SK-N-SH (cell line): ENCODE measurements around the gene TOP3B. TPM values are rescaled to one million over a fixed set of nuclear protein-coding genes. Genes with fewer than 3 reads are reported as not detected.

Experiments
- CTCF ChIA-PET: fragments of 300-600, 350-600 bp; formaldehyde crosslinking; extraction: SDS; loops from one replicate; lab custom pipeline; 2021; lab: Yijun Ruan, JAX
- POLR2A ChIA-PET: fragments of 350-600 bp; sonication (Branson Sonifier 250); formaldehyde crosslinking; extraction: SDS; loops from one replicate; lab custom pipeline; 2020; ENCODE audit warnings: antibody characterized with exemption, inconsistent platforms; lab: Yijun Ruan, JAX
- DNase-seq: peaks from one replicate; pipeline ENCODE4 v3.0.0; 2012
- H2AFZ ChIP-seq: fragments of 200-600 bp; sonication (generic); 2 replicates; pipeline ENCODE4 v1.8.1; 2016; ENCODE audit warnings: antibody characterized with exemption, mild to moderate bottlenecking, low read depth
- H3F3A ChIP-seq: fragments of 200-600 bp; sonication (generic); replicated peaks from 2 replicates; pipeline ENCODE3; 2016; ENCODE audit warnings: antibody characterized with exemption, mild to moderate bottlenecking; ENCODE audit not compliant: insufficient read depth
- H3K27ac ChIP-seq, 2 experiments: fragments of 200-500 bp in 1 of 2; fragments of 200-600 bp in 1 of 2; sonication (Bioruptor generic) in 1 of 2; sonication (generic), shearing (Covaris generic) in 1 of 2; 2 replicates each; pipeline versions ENCODE4 v1.5.1 to v1.6.1; 2014 to 2016; ENCODE audit warnings: low read depth in 2 of 2, inconsistent platforms in 1 of 2, low read length in 1 of 2, mild to moderate bottlenecking in 1 of 2, mixed read lengths in 1 of 2
- H3K27me3 ChIP-seq: fragments of 200-600 bp; sonication (generic), shearing (Covaris generic); 2 replicates; pipeline ENCODE4 v1.6.1; 2016; ENCODE audit warnings: mixed run types; ENCODE audit not compliant: insufficient read depth
- H3K36me3 ChIP-seq, 2 experiments: fragments of 200-500 bp in 1 of 2; fragments of 200-600 bp in 1 of 2; sonication (Bioruptor generic) in 1 of 2; sonication (generic) in 1 of 2; replicated peaks in 1 of 2; 2 replicates each; pipeline versions ENCODE3 to v1.5.1; 2014 to 2016; ENCODE audit warnings: low read length in 1 of 2, mild to moderate bottlenecking in 1 of 2; ENCODE audit not compliant: insufficient read depth in 2 of 2, control insufficient read depth in 1 of 2
- H3K4me1 ChIP-seq, 2 experiments: fragments of 200-500 bp in 1 of 2; fragments of 200-600 bp in 1 of 2; sonication (Bioruptor generic) in 1 of 2; sonication (generic), shearing (Covaris generic) in 1 of 2; 2 replicates each; pipeline versions ENCODE4 v1.5.1 to v1.6.1; 2014 to 2016; ENCODE audit warnings: low read depth in 1 of 2, low read length in 1 of 2, mixed run types in 1 of 2; ENCODE audit not compliant: insufficient read depth in 2 of 2, control insufficient read depth in 1 of 2
- H3K4me2 ChIP-seq: fragments of 200-600 bp; sonication (generic), shearing (Covaris generic); 2 replicates; pipeline ENCODE4 v1.6.1; 2017; ENCODE audit warnings: mixed run types
- H3K4me3 ChIP-seq, 2 experiments: fragments of 200-500 bp in 1 of 2; fragments of 200-600 bp in 1 of 2; sonication (Bioruptor generic) in 1 of 2; sonication (generic), shearing (Covaris generic) in 1 of 2; 2 replicates each; pipeline versions ENCODE4 v1.5.1 to v1.8.1; 2014 to 2016; ENCODE audit warnings: low read depth in 2 of 2, inconsistent platforms in 1 of 2, low read length in 1 of 2, mild to moderate bottlenecking in 1 of 2, mixed read lengths in 1 of 2, moderate library complexity in 1 of 2
- H3K79me2 ChIP-seq: fragments of 200-600 bp; sonication (generic); 2 replicates; pipeline ENCODE4 v1.8.1; 2017; ENCODE audit warnings: mild to moderate bottlenecking; ENCODE audit not compliant: insufficient read depth
- H3K9ac ChIP-seq: fragments of 200-600 bp; sonication (generic); 2 replicates; pipeline ENCODE4 v1.6.1; 2017; ENCODE audit warnings: mixed run types
- H3K9me2 ChIP-seq: fragments of 200-600 bp; sonication (generic); 2 replicates; pipeline ENCODE4 v1.6.1; 2017; ENCODE audit warnings: mixed run types
- H3K9me3 ChIP-seq: fragments of 200-600 bp; sonication (generic); 2 replicates; pipeline ENCODE4 v1.6.1; 2017; ENCODE audit warnings: mixed run types, mild to moderate bottlenecking, moderate library complexity
- H4K20me1 ChIP-seq: fragments of 200-600 bp; sonication (generic); 2 replicates; pipeline ENCODE4 v1.6.1; 2017; ENCODE audit warnings: mild to moderate bottlenecking, mixed run types; ENCODE audit not compliant: insufficient read depth
- ELF1 ChIP-seq: IDR thresholded peaks from 2 replicates; pipeline ENCODE4 v1.4.0; 2012
- EP300 ChIP-seq, 2 experiments: IDR thresholded peaks; 2 replicates each; pipeline versions ENCODE4 v1.4.0 to v1.6.1; 2012; ENCODE audit warnings: borderline replicate concordance in 1 of 2, low read depth in 1 of 2, low read length in 1 of 2
- FOSL2 ChIP-seq: IDR thresholded peaks from 2 replicates; pipeline ENCODE4 v1.4.0; 2012; ENCODE audit warnings: low read depth, mild to moderate bottlenecking, moderate library complexity, borderline replicate concordance
- GATA2 ChIP-seq: sonication (generic); formaldehyde crosslinking; IDR thresholded peaks from 2 replicates; pipeline ENCODE4 v1.5.0; 2020; ENCODE audit warnings: mild to moderate bottlenecking, missing genetic modification reagents
- JUND ChIP-seq: IDR thresholded peaks from 2 replicates; pipeline ENCODE4 v1.4.0; 2012
- NFIC ChIP-seq: IDR thresholded peaks from 2 replicates; pipeline ENCODE4 v1.4.0; 2012; ENCODE audit warnings: borderline replicate concordance
- RCOR1 ChIP-seq: fragments of 150-350 bp; IDR thresholded peaks from 2 replicates; pipeline ENCODE4 v1.6.1; 2017; ENCODE audit warnings: antibody characterized with exemption, low read length
- RXRA ChIP-seq: IDR thresholded peaks from 2 replicates; pipeline ENCODE4 v1.4.0; 2012; ENCODE audit warnings: low read depth, mild to moderate bottlenecking, borderline replicate concordance
- SIN3A ChIP-seq: IDR thresholded peaks from 2 replicates; pipeline ENCODE4 v1.6.1; 2012; ENCODE audit warnings: low read depth, mild to moderate bottlenecking, low read length, moderate library complexity, borderline replicate concordance
- SMC3 ChIP-seq: IDR thresholded peaks from 2 replicates; pipeline ENCODE4 v1.6.1; 2012; ENCODE audit warnings: low read depth, low read length, improper control_type of control experiment
- TAF1 ChIP-seq: IDR thresholded peaks from 2 replicates; pipeline ENCODE4 v1.6.1; 2012; ENCODE audit warnings: low read depth, mild to moderate bottlenecking, low read length, moderate library complexity, borderline replicate concordance
- TCF12 ChIP-seq: IDR thresholded peaks from 2 replicates; pipeline ENCODE4 v1.4.0; 2012
- YY1 ChIP-seq: IDR thresholded peaks from 2 replicates; pipeline ENCODE4 v1.4.0; 2012; ENCODE audit warnings: low read depth, mild to moderate bottlenecking
- WGBS: methylation state at CpG from one replicate; pipeline ENCODE4 v1.1.6; 2017; ENCODE audit warnings: low lambda C conversion rate; 5-methylcytosine and 5-hydroxymethylcytosine counted together
- polyA plus RNA-seq, 3 experiments: library from polyadenylated mRNA; depleted of rRNA; stranded (reverse); fragments of >200 nt; gene quantifications; 2 replicates each; pipeline ENCODE4 v1.2.3, GENCODE V29; 2012
- TF ChIP-seq, protein P1 (sequence below): fragments of 200-600 bp; sonication (generic); IDR thresholded peaks from 2 replicates; pipeline ENCODE4 v1.6.1; 2017; ENCODE audit warnings: antibody characterized with exemption, mild to moderate bottlenecking, moderate library complexity
- TF ChIP-seq, protein P2 (sequence below): fragments of 150-350 bp; IDR thresholded peaks from 2 replicates; pipeline ENCODE4 v1.6.1; 2016; ENCODE audit warnings: mild to moderate bottlenecking, low read depth, low read length
- TF ChIP-seq, protein P3 (sequence below): fragments of 150-350 bp; IDR thresholded peaks from 2 replicates; pipeline ENCODE4 v1.6.1; 2017; ENCODE audit warnings: antibody characterized with exemption, low read length, low read depth, borderline replicate concordance
- TF ChIP-seq, protein P4 (sequence below): IDR thresholded peaks from 2 replicates; pipeline ENCODE4 v1.6.1; 2012; ENCODE audit warnings: mild to moderate bottlenecking, low read depth, low read length, moderate library complexity
- TF ChIP-seq, protein P5 (sequence below): IDR thresholded peaks from 2 replicates; pipeline ENCODE4 v1.4.0; 2012; ENCODE audit warnings: low read depth

The TOP3B gene
- polyA plus RNA-seq, 1 of the 3 experiments (the other 2 are of a cell fraction): 14.4 TPM

DNA sequence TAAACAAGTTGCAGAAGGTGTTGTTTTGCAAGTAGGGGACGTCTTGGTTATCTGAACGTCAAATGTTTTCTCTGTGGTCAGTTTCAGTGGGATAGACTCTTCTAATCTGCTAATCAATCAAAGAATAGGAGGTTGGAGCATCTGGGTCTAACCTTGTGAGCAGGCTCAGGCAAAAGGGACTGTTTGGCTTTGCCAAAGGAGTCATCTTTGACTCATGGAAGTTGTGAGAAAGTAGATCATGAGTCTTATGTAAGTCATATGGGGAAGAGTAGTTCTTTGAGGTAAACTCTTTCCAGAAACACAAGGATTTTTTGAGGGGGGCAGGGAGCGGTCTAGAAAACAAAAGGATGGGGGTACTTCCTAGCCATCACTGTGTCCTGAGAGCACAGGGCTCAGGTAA is 27.1 kb upstream of the TOP3B start:
- H3K4me3 ChIP-seq: no peak overlapping the region
- no peaks in the 10 kb centered on the region for H3K36me3 ChIP-seq
- H3K4me2 ChIP-seq: no peak overlapping the region
- WGBS: 31% methylated on average over 3 of the region's 3 CpGs
- no peak overlapping the region for H3K27ac ChIP-seq
- H2AFZ ChIP-seq: no peak overlapping the region
- H3K9me2 ChIP-seq: no peaks in the 10 kb centered on the region
- H3F3A ChIP-seq: no peaks in the 10 kb centered on the region
- H3K9ac ChIP-seq: no peak overlapping the region
- no peak for DNase-seq
- peaks cover 13% of the 10 kb centered on the region; the same call in 1 of the 2 replicates for H3K27me3 ChIP-seq
- no peaks in the 10 kb centered on the region for H3K79me2 ChIP-seq
- TF ChIP-seq TCF12: no peak
- no peak for TF ChIP-seq SMC3
- no peak for TF ChIP-seq EP300 (IDR thresholded peaks at IDR 0.05; ENCODE audit: borderline replicate concordance in 1 of 2, low read depth in 1 of 2, low read length in 1 of 2)
- no peak for TF ChIP-seq JUND
- TF ChIP-seq TAF1: no peak
- TF ChIP-seq, protein P1, sequence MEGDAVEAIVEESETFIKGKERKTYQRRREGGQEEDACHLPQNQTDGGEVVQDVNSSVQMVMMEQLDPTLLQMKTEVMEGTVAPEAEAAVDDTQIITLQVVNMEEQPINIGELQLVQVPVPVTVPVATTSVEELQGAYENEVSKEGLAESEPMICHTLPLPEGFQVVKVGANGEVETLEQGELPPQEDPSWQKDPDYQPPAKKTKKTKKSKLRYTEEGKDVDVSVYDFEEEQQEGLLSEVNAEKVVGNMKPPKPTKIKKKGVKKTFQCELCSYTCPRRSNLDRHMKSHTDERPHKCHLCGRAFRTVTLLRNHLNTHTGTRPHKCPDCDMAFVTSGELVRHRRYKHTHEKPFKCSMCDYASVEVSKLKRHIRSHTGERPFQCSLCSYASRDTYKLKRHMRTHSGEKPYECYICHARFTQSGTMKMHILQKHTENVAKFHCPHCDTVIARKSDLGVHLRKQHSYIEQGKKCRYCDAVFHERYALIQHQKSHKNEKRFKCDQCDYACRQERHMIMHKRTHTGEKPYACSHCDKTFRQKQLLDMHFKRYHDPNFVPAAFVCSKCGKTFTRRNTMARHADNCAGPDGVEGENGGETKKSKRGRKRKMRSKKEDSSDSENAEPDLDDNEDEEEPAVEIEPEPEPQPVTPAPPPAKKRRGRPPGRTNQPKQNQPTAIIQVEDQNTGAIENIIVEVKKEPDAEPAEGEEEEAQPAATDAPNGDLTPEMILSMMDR: no peak
- TF ChIP-seq SIN3A: no peak
- TF ChIP-seq, protein P2, sequence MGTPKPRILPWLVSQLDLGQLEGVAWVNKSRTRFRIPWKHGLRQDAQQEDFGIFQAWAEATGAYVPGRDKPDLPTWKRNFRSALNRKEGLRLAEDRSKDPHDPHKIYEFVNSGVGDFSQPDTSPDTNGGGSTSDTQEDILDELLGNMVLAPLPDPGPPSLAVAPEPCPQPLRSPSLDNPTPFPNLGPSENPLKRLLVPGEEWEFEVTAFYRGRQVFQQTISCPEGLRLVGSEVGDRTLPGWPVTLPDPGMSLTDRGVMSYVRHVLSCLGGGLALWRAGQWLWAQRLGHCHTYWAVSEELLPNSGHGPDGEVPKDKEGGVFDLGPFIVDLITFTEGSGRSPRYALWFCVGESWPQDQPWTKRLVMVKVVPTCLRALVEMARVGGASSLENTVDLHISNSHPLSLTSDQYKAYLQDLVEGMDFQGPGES: no peak
- TF ChIP-seq YY1: no peak
- H3K9me3 ChIP-seq: no peaks in the 10 kb centered on the region
- no peaks in the 10 kb centered on the region for H3K4me1 ChIP-seq
- CTCF ChIA-PET: interaction anchor here (0.8 kb wide), 1 partner anchor 421 kb away, joined by 3 read pairs; no protein-coding TSS in a partner anchor
- no peaks in the 10 kb centered on the region for H4K20me1 ChIP-seq
- POLR2A ChIA-PET: no interaction called here

DNA sequence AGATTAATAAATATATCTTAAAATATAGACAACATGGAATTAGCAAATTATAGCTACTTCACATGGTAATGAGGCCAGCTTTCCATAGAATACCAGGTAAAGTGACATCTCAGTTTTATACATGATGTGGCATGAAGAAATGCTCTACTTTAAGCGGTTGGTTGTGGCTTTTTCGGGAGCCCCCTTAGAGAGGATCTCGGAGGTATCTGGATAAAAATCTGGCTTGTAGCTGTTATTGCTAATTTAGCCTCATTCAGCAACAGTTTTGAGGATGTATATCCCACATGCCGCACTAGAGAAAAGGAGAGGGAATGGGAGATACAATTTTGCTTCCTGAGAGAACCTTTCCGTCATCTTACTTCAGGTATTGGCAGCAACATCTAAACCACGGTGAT is 24.0 kb upstream of the TOP3B start:
- ChIA-PET POLR2A (no interaction called here), CTCF (interaction anchor here (1.1 to 1.5 kb wide), 3 partner anchors 17 to 54 kb away, joined by 3 to 5 read pairs (median 5); partner anchors contain the start of gene PPM1F)
- Histone ChIP-seq H3K9me3 (no peaks in the 10 kb centered on the region), H3K36me3 (no peaks in the 10 kb centered on the region), H3F3A (no peaks in the 10 kb centered on the region), H4K20me1 (no peaks in the 10 kb centered on the region), H3K79me2 (no peaks in the 10 kb centered on the region), H3K4me3 (no peak overlapping the region), H2AFZ (no peak overlapping the region), H3K4me2 (no peak overlapping the region), H3K9me2 (no peaks in the 10 kb centered on the region), H3K4me1 (no peaks in the 10 kb centered on the region), H3K27me3 (peaks cover 10% of the 10 kb centered on the region; the same call in 1 of the 2 replicates), H3K27ac (no peak overlapping the region), H3K9ac (no peak overlapping the region)
- 56% methylated on average over 6 of the region's 6 CpGs for WGBS
- no peak for DNase-seq
- no peak for TF ChIP-seq TCF12
- TF ChIP-seq, protein P3, sequence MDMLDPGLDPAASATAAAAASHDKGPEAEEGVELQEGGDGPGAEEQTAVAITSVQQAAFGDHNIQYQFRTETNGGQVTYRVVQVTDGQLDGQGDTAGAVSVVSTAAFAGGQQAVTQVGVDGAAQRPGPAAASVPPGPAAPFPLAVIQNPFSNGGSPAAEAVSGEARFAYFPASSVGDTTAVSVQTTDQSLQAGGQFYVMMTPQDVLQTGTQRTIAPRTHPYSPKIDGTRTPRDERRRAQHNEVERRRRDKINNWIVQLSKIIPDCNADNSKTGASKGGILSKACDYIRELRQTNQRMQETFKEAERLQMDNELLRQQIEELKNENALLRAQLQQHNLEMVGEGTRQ: no peak
- no peak for TF ChIP-seq NFIC
- no peak for TF ChIP-seq FOSL2
- no peak for TF ChIP-seq GATA2
- TF ChIP-seq ELF1: no peak
- TF ChIP-seq RCOR1: no peak
- TF ChIP-seq, protein P4, sequence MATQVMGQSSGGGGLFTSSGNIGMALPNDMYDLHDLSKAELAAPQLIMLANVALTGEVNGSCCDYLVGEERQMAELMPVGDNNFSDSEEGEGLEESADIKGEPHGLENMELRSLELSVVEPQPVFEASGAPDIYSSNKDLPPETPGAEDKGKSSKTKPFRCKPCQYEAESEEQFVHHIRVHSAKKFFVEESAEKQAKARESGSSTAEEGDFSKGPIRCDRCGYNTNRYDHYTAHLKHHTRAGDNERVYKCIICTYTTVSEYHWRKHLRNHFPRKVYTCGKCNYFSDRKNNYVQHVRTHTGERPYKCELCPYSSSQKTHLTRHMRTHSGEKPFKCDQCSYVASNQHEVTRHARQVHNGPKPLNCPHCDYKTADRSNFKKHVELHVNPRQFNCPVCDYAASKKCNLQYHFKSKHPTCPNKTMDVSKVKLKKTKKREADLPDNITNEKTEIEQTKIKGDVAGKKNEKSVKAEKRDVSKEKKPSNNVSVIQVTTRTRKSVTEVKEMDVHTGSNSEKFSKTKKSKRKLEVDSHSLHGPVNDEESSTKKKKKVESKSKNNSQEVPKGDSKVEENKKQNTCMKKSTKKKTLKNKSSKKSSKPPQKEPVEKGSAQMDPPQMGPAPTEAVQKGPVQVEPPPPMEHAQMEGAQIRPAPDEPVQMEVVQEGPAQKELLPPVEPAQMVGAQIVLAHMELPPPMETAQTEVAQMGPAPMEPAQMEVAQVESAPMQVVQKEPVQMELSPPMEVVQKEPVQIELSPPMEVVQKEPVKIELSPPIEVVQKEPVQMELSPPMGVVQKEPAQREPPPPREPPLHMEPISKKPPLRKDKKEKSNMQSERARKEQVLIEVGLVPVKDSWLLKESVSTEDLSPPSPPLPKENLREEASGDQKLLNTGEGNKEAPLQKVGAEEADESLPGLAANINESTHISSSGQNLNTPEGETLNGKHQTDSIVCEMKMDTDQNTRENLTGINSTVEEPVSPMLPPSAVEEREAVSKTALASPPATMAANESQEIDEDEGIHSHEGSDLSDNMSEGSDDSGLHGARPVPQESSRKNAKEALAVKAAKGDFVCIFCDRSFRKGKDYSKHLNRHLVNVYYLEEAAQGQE: no peak
- no peak for TF ChIP-seq RXRA
- no peak for TF ChIP-seq SMC3
- TF ChIP-seq EP300 (IDR thresholded peaks at IDR 0.05; ENCODE audit: borderline replicate concordance in 1 of 2, low read depth in 1 of 2, low read length in 1 of 2): no peak
- TF ChIP-seq, protein P5, sequence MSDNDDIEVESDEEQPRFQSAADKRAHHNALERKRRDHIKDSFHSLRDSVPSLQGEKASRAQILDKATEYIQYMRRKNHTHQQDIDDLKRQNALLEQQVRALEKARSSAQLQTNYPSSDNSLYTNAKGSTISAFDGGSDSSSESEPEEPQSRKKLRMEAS: no peak
- TF ChIP-seq TAF1: no peak
